Esophagus squamous epithelium (tissue), 5 donors: Measurements from ENCODE around the gene KLHL29. TPM values are rescaled to one million over a fixed set of nuclear protein-coding genes. Genes with fewer than 3 reads are reported as not detected.

ENCODE experiments used
- DNase-seq: peaks from one replicate; lab custom pipeline; 2025; lab: John Stamatoyannopoulos, UW
- H3K27ac ChIP-seq, 4 donors: fragments of 200-600 bp; sonication (generic); one replicate each; pipeline ENCODE4 v1.5.1; 2016 to 2019; ENCODE audit warnings: mild to moderate bottlenecking in 1 of 4
- H3K27me3 ChIP-seq, 4 donors: fragments of 200-600 bp; sonication (generic); 1 replicate in 3 of 4; 2 replicates in 1 of 4; pipeline versions ENCODE4 v1.5.1 to v1.6.0; 2017 to 2021; ENCODE audit warnings: antibody characterized with exemption in 1 of 4
- H3K36me3 ChIP-seq, 3 donors: fragments of 200-600 bp; sonication (generic); one replicate each; pipeline ENCODE4 v1.5.1; 2016 to 2019
- H3K4me1 ChIP-seq, 3 donors: fragments of 200-600 bp; sonication (generic); one replicate each; pipeline ENCODE4 v1.5.1; 2017 to 2019
- H3K4me3 ChIP-seq, 4 donors: fragments of 200-600 bp; sonication (generic); 1 replicate in 3 of 4; 2 replicates in 1 of 4; pipeline ENCODE4 v1.5.1; 2016 to 2019; ENCODE audit warnings: mild to moderate bottlenecking in 2 of 4, moderate library complexity in 1 of 4
- H3K9me3 ChIP-seq, 3 donors: fragments of 200-600 bp; sonication (generic); one replicate each; pipeline ENCODE4 v1.5.1; 2016 to 2019
- CTCF ChIP-seq, 6 experiments: fragments of 450-650 bp in 4 of 6; fragments of 200-600 bp in 2 of 6; sonication (generic) in 2 of 6; IDR thresholded peaks; one replicate each; pipeline ENCODE4 v1.5.1; 2016 to 2019; ENCODE audit warnings: antibody characterized with exemption in 6 of 6, mild to moderate bottlenecking in 4 of 6, moderate library complexity in 4 of 6
- POLR2A ChIP-seq, 4 donors: fragments of 450-650 bp; IDR thresholded peaks; one replicate each; pipeline ENCODE4 v1.6.1; 2017; ENCODE audit warnings: antibody characterized with exemption in 4 of 4, mild to moderate bottlenecking in 4 of 4, moderate library complexity in 3 of 4
- WGBS, 2 donors: methylation state at CpG; one replicate each; pipeline ENCODE4 v1.1.5; 2018; 5-methylcytosine and 5-hydroxymethylcytosine counted together
- intact Hi-C: fragments of 100-400 bp; cut with DNase I; formaldehyde crosslinking; loops from one replicate; pipeline ENCODE4 v1.15.0; 2022
- total RNA-seq, 4 donors: library from RNA; depleted of rRNA; stranded (reverse); fragments of >200 nt; gene quantifications; one replicate each; pipeline ENCODE4 v1.1.0, GENCODE V29; 2016
- donor health status: DM: yes; HTN: yes; CAD: no.

Gene KLHL29
- total RNA-seq, 4 donors from 2014 or later = 3.4 to 11.8 (median 5.9) TPM

GRCh38 chr2:23606968-23607367 lies 222.0 kb downstream of the KLHL29 start:
- no peak for DNase-seq
- Histone ChIP-seq H3K4me3 (no peak overlapping the region), H3K9me3 (peaks cover 0 to 18% (median 4%) of the 10 kb centered on the region in 3 donors), H3K4me1 (peaks cover 0 to 13% (median 2%) of the 10 kb centered on the region in 3 donors), H3K27me3 (no peaks in the 10 kb centered on the region), H3K27ac (no peak overlapping the region), H3K36me3 (no peaks in the 10 kb centered on the region)
- intact Hi-C loops = no loop called here
- TF ChIP-seq CTCF (IDR thresholded peaks at IDR 0.05) = no peak
- no peak for TF ChIP-seq POLR2A (IDR thresholded peaks at IDR 0.05)

- DNase-seq = no peak
- Histone ChIP-seq H3K27me3 (no peaks in the 10 kb centered on the region), H3K4me1 (peaks cover 0 to 3% (median 0%) of the 10 kb centered on the region in 3 donors), H3K36me3 (no peaks in the 10 kb centered on the region), H3K27ac (no peak overlapping the region), H3K9me3 (peaks cover 0 to 22% (median 4%) of the 10 kb centered on the region in 3 donors), H3K4me3 (no peak overlapping the region)
- TF ChIP-seq POLR2A (IDR thresholded peaks at IDR 0.05) (no peak), CTCF (IDR thresholded peaks at IDR 0.05) (no peak)
- 79 to 81% methylated on average over 3 of the region's 3 CpGs for WGBS, 2 donors
- intact Hi-C loops = no loop called here
These were observed 222.9 kb downstream of the KLHL29 start for GRCh38 chr2:23607925-23608324.

GRCh38 chr2:23609254-23609653 lies 224.3 kb downstream of the KLHL29 start:
- Histone ChIP-seq H3K4me3 (no peak overlapping the region), H3K4me1 (no peaks in the 10 kb centered on the region), H3K27me3 (no peaks in the 10 kb centered on the region), H3K36me3 (no peaks in the 10 kb centered on the region), H3K9me3 (peaks cover 0 to 22% (median 4%) of the 10 kb centered on the region in 3 donors), H3K27ac (no peak overlapping the region)
- intact Hi-C loops = no loop called here
- no peak for TF ChIP-seq POLR2A (IDR thresholded peaks at IDR 0.05)
- TF ChIP-seq CTCF (IDR thresholded peaks at IDR 0.05) = no peak
- no peak for DNase-seq
- WGBS, 2 donors = 87 to 93% methylated on average over 7 of the region's 7 CpGs

GRCh38 chr2:23611839-23612238 lies 226.9 kb downstream of the KLHL29 start:
- WGBS, 2 donors = 88 to 90% methylated on average over 3 of the region's 3 CpGs
- Histone ChIP-seq H3K36me3 (no peaks in the 10 kb centered on the region), H3K4me1 (peaks cover 0 to 5% (median 3%) of the 10 kb centered on the region in 3 donors), H3K4me3 (no peak overlapping the region), H3K27me3 (no peaks in the 10 kb centered on the region), H3K27ac (no peak overlapping the region), H3K9me3 (peaks cover 0 to 16% (median 2%) of the 10 kb centered on the region in 3 donors)
- intact Hi-C loops = no loop called here
- TF ChIP-seq CTCF (IDR thresholded peaks at IDR 0.05) = no peak
- TF ChIP-seq POLR2A (IDR thresholded peaks at IDR 0.05) = no peak
- no peak for DNase-seq

GRCh38 chr2:23614701-23615100 lies 229.7 kb downstream of the KLHL29 start:
- Histone ChIP-seq H3K9me3 (peaks cover 0 to 16% (median 0%) of the 10 kb centered on the region in 3 donors), H3K27ac (no peak overlapping the region), H3K27me3 (no peaks in the 10 kb centered on the region), H3K36me3 (no peaks in the 10 kb centered on the region), H3K4me1 (peaks cover 0 to 29% (median 9%) of the 10 kb centered on the region in 3 donors), H3K4me3 (no peak overlapping the region)
- WGBS, 2 donors = 67 to 74% methylated on average over 9 to 11 of the region's 12 CpGs
- intact Hi-C loops = no loop called here
- TF ChIP-seq CTCF (IDR thresholded peaks at IDR 0.05) (no peak), POLR2A (IDR thresholded peaks at IDR 0.05) (no peak)
- DNase-seq = no peak
